Spleen (tissue), 11 donors: ENCODE data around the gene FAM110D. TPM values are rescaled to one million over a fixed set of nuclear protein-coding genes. Genes with fewer than 3 reads are reported as not detected.

ENCODE experiments used
- DNase-seq: peaks from one replicate; pipeline ENCODE4 v3.0.0-alpha.2; 2020
- H3K27ac ChIP-seq, 8 donors: fragments of 200-600 bp; sonication (generic) in 7 of 8; 1 replicate in 4 of 8; 2 replicates in 4 of 8; pipeline versions ENCODE4 v1.5.0 to v1.8.0; 2016 to 2021; ENCODE audit warnings: inconsistent platforms in 4 of 8, mild to moderate bottlenecking in 4 of 8, moderate library complexity in 1 of 8
- H3K27me3 ChIP-seq, 7 donors: fragments of 200-600 bp; sonication (generic) in 6 of 7; replicated peaks in 1 of 7; 1 replicate in 4 of 7; 2 replicates in 3 of 7; pipeline versions ENCODE4 v1.5.0 to v1.8.0; 2016 to 2021; ENCODE audit warnings: inconsistent platforms in 3 of 7, mild to moderate bottlenecking in 1 of 7
- H3K36me3 ChIP-seq, 6 donors: fragments of 200-600 bp; sonication (generic) in 5 of 6; 1 replicate in 4 of 6; 2 replicates in 2 of 6; pipeline versions ENCODE4 v1.5.0 to v1.8.0; 2016 to 2021; ENCODE audit warnings: inconsistent platforms in 2 of 6
- H3K4me1 ChIP-seq, 6 donors: fragments of 200-600 bp; sonication (generic) in 5 of 6; 1 replicate in 3 of 6; 2 replicates in 3 of 6; pipeline versions ENCODE4 v1.5.0 to v1.8.0; 2016 to 2021; ENCODE audit warnings: inconsistent platforms in 3 of 6
- H3K4me3 ChIP-seq, 8 donors: fragments of 200-600 bp; sonication (generic) in 7 of 8; 1 replicate in 4 of 8; 2 replicates in 4 of 8; pipeline versions ENCODE4 v1.5.0 to v1.8.0; 2016 to 2021; ENCODE audit warnings: inconsistent platforms in 4 of 8, mild to moderate bottlenecking in 4 of 8, moderate library complexity in 2 of 8
- H3K9me3 ChIP-seq, 8 donors: fragments of 200-600 bp; sonication (generic) in 7 of 8; 1 replicate in 4 of 8; 2 replicates in 4 of 8; pipeline versions ENCODE4 v1.5.0 to v1.8.0; 2016 to 2021; ENCODE audit warnings: inconsistent platforms in 4 of 8
- POLR2A ChIP-seq, 3 donors: fragments of 450-650 bp; IDR thresholded peaks; one replicate each; pipeline ENCODE4 v1.5.1; 2017; ENCODE audit warnings: antibody characterized with exemption in 3 of 3, mild to moderate bottlenecking in 1 of 3
- POLR2AphosphoS5 ChIP-seq, 3 donors: sonication (generic); formaldehyde crosslinking; IDR thresholded peaks; one replicate each; pipeline ENCODE4 v1.5.1; 2017; ENCODE audit warnings: antibody characterized with exemption in 3 of 3
- WGBS, 5 donors: extraction: QIAGEN DNeasy Blood & Tissue Kit in 3 of 5; methylation state at CpG; one replicate each; pipeline versions ENCODE4 v1.1.5 to v1.1.7; 2013 to 2018; 5-methylcytosine and 5-hydroxymethylcytosine counted together
- intact Hi-C: fragments of 100-400 bp; cut with DNase I; formaldehyde crosslinking; loops from one replicate; pipeline ENCODE4 v1.15.0; 2023; ENCODE audit warnings: low total_unique reads
- polyA plus RNA-seq, 3 donors: library from polyadenylated mRNA; stranded (reverse); fragments of 200-250 nt; gene quantifications; one replicate each; pipeline ENCODE4 v1.2.1, GENCODE V29; 2013
- total RNA-seq, 7 donors: library from RNA; depleted of rRNA in 3 of 7; stranded (reverse); fragments of >200 nt in 3 of 7; fragmentation: NEBNext Ultra II Directional in 4 of 7; extraction: Animal tissue kit (Norgen Biotek cat#: 25700) in 4 of 7; gene quantifications; one replicate each; pipeline versions ENCODE4 v1.1.0 to v1.2.1, GENCODE V29; 2016 to 2021
- TF ChIP-seq, protein P1 (sequence below), 11 experiments: fragments of 200-600 bp in 7 of 11; fragments of 450-650 bp in 4 of 11; sonication (generic) in 4 of 11; IDR thresholded peaks in 8 of 11; conservative IDR thresholded peaks in 3 of 11; 1 replicate in 7 of 11; 2 replicates in 4 of 11; pipeline versions ENCODE4 v1.4.0 to v1.8.0; 2016 to 2021; ENCODE audit warnings: antibody characterized with exemption in 11 of 11, inconsistent platforms in 4 of 11, mild to moderate bottlenecking in 1 of 11
- donor health status: healthy with polysubstance abuse.
- donor health status: DM: no; HTN: no; CAD: no; lungs with moderate emphysema.
- donor health status: DM: no; HTN: no; CAD: no.
- donor health status: Bipolar disorder and iron deficiency.
- donor health status: healthy.
- donor health status: DM: no; HTN: no; CAD: no.
- donor health status: DM: yes; HTN: yes; CAD: no.

Gene FAM110D
- total and polyA plus RNA-seq, 10 donors: 0.44 to 5.9 (median 1.2) TPM

DNA sequence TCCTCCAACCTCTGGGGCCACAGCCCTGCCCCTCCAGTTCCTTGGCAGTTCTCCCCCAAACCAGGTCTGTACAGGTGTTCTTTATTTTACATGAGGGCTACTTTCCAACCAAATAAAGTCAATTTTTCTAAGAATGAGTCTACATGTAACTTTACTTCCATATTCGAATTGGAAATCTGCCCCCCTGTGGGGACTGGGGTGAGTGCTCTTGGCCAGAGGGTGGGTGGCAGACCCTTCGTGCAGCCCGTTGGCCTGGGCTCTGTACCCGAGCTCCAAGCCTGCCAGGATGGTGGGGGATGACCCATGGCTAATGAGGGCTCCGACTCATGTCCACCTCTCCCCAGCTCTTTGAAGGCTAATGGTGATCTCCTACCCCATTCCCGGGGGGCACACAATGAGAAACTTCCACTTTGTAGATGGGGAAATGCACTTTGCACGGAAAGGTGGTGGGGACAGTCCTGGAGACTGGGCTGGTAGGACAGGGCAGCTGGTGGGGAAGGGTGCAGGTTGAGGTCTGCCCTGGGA lies 30.9 kb downstream of the FAM110D start:
- no peak for TF ChIP-seq POLR2AphosphoS5 (IDR thresholded peaks at IDR 0.05)
- TF ChIP-seq, protein P1, sequence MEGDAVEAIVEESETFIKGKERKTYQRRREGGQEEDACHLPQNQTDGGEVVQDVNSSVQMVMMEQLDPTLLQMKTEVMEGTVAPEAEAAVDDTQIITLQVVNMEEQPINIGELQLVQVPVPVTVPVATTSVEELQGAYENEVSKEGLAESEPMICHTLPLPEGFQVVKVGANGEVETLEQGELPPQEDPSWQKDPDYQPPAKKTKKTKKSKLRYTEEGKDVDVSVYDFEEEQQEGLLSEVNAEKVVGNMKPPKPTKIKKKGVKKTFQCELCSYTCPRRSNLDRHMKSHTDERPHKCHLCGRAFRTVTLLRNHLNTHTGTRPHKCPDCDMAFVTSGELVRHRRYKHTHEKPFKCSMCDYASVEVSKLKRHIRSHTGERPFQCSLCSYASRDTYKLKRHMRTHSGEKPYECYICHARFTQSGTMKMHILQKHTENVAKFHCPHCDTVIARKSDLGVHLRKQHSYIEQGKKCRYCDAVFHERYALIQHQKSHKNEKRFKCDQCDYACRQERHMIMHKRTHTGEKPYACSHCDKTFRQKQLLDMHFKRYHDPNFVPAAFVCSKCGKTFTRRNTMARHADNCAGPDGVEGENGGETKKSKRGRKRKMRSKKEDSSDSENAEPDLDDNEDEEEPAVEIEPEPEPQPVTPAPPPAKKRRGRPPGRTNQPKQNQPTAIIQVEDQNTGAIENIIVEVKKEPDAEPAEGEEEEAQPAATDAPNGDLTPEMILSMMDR (IDR thresholded peaks at IDR 0.05 in 8 of 11, conservative IDR thresholded peaks at IDR 0.05 in 3 of 11): no peak
- TF ChIP-seq POLR2A (IDR thresholded peaks at IDR 0.05): no peak
- DNase-seq: no peak
- Histone ChIP-seq H3K27ac (no peak overlapping the region), H3K27me3 (no peaks in the 10 kb centered on the region), H3K4me1 (no peaks in the 10 kb centered on the region), H3K9me3 (no peaks in the 10 kb centered on the region), H3K4me3 (no peak overlapping the region), H3K36me3 (no peaks in the 10 kb centered on the region)
- intact Hi-C loops: no loop called here
- WGBS, 5 donors: 69 to 90% (median 83%) methylated on average over 6 to 7 of the region's 7 CpGs

DNA sequence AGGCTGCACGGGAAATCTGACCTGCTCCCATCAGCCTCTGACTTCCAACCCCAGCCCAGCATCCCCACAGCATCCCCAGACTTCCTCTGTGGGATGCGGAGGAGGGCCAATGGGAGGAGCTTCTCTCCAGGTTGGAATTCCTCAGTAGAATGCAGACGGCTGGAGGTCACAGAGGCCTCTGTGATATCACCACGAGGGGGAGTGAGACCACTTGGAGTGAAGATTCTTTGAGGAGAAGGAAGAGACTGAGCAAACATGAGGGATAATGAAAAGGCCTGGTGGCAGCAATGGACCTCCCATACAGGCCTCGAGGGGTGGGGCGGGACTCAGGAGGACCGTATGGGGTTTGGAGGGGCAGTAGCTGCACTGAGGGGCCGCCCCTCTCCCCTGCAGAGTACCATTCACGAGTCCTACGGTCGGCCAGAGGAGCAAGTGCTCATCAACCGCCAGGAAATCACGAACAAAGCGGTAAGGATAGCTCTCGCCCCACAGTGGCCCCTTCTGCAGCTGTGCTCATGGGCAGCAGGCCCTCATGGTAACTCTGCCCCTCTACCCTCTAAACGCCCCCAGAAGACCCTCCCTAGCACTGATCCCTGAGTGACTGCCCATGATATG lies 31.6 kb downstream of the FAM110D start, which contains the start of gene CATSPER4:
Gene CATSPER4, plus strand, starts transcription at position 230 of the 615 bp plus-strand sequence. Its CDS starts 26 bp downstream, at position 256.
- Histone ChIP-seq H3K27me3 (no peaks in the 10 kb centered on the region), H3K9me3 (no peaks in the 10 kb centered on the region), H3K4me1 (no peaks in the 10 kb centered on the region), H3K27ac (no peak within 1 kb of the TSS), H3K36me3 (no peaks in the 10 kb centered on the region), H3K4me3 (no peak within 1 kb of the TSS)
- intact Hi-C loops: no loop called here
- no peak for DNase-seq
- 55 to 68% (median 61%) methylated on average over 16 of the region's 16 CpGs for WGBS, 5 donors
- no peak for TF ChIP-seq POLR2A (IDR thresholded peaks at IDR 0.05)
- TF ChIP-seq, protein P1 (IDR thresholded peaks at IDR 0.05 in 8 of 11, conservative IDR thresholded peaks at IDR 0.05 in 3 of 11): peak in 1 of 11 experiments; percentile 30

DNA sequence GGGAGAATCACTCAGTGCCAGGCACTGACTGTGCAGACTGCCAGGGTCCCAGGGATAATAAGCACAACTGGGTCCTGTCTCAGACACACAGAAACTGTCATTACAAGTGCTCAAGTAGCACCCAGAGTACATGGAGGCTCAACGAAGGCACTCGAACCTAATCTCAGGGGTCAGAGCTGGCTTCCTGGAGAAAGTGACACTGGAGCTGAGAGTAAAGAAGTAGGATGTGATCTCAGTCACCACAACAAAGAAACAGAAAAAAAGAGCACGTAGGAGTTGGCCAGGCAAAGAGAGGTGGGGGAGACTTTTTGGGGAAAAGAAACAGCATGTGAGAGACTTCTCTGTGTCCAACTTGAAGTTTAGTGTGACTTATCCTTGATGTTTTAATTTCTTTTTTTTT lies 32.9 kb downstream of the FAM110D start:
- no peak overlapping the region for H3K4me3 ChIP-seq
- H3K4me1 ChIP-seq: no peaks in the 10 kb centered on the region
- no peaks in the 10 kb centered on the region for H3K27me3 ChIP-seq
- no peak overlapping the region for H3K27ac ChIP-seq
- no peaks in the 10 kb centered on the region for H3K9me3 ChIP-seq
- no peak for DNase-seq
- TF ChIP-seq, protein P1 (IDR thresholded peaks at IDR 0.05 in 8 of 11, conservative IDR thresholded peaks at IDR 0.05 in 3 of 11): no peak
- TF ChIP-seq POLR2A (IDR thresholded peaks at IDR 0.05): no peak
- no peaks in the 10 kb centered on the region for H3K36me3 ChIP-seq
- WGBS, 5 donors: 20 to 55% (median 27%) methylated on average over 3 of the region's 3 CpGs
- intact Hi-C loops: no loop called here

DNA sequence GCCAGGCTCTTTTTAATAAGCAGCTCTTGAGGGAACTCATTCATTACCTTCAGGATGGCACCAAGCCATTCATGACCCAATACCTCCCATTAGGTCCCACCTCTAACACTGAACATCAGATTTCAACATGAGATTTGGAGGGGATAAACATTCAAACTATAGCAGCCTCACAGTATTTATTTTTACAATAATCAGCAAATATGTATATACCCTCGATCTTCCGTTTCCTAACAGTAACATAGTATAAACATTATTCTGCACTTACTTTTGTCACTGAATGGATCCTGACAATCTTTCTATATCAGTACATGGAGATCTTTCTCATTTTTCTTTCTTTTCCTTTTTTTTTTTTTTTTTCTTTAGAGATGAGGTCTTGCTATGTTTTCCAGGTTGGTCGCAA lies 36.9 kb downstream of the FAM110D start:
- no peak overlapping the region for H3K4me3 ChIP-seq
- DNase-seq: no peak
- no peak overlapping the region for H3K27ac ChIP-seq
- H3K27me3 ChIP-seq: peaks cover 0 to 5% (median 0%) of the 10 kb centered on the region in 7 donors
- intact Hi-C loops: no loop called here
- WGBS, 5 donors: 59 to 95% (median 76%) methylated on average over 3 of the region's 3 CpGs
- H3K36me3 ChIP-seq: no peaks in the 10 kb centered on the region
- no peaks in the 10 kb centered on the region for H3K9me3 ChIP-seq
- peaks cover 0 to 1% (median under 1%) of the 10 kb centered on the region in 6 donors for H3K4me1 ChIP-seq
- TF ChIP-seq POLR2A (IDR thresholded peaks at IDR 0.05): no peak
- TF ChIP-seq POLR2AphosphoS5 (IDR thresholded peaks at IDR 0.05): no peak
- TF ChIP-seq, protein P1 (IDR thresholded peaks at IDR 0.05 in 8 of 11, conservative IDR thresholded peaks at IDR 0.05 in 3 of 11): no peak
